NOMO-1 treated with DMSO at 0.1 percent for 48 hours (cell line): Measurements from ENCODE around the gene EPB41L4B.

Source experiments
- DNase-seq: peaks from one replicate; lab custom pipeline; 2025; ENCODE audit not compliant: unreplicated experiment; lab: John Stamatoyannopoulos, UW

Gene EPB41L4B

GRCh38 chr9:109270971-109271925, 49.6 kb downstream of the EPB41L4B start:
- no peak for DNase-seq

GRCh38 chr9:109270441-109270840, 50.4 kb downstream of the EPB41L4B start:
- DNase-seq = no peak

- DNase-seq = no peak
Observed at GRCh38 chr9:109269839-109270238, 51.0 kb downstream of the EPB41L4B start.

GRCh38 chr9:109269081-109269480, 51.8 kb downstream of the EPB41L4B start:
- no peak for DNase-seq

- DNase-seq = no peak
Observed at GRCh38 chr9:109267555-109267954, 53.3 kb downstream of the EPB41L4B start.

- DNase-seq = no peak
Observed at GRCh38 chr9:109264877-109265587, 55.8 kb downstream of the EPB41L4B start.

GRCh38 chr9:109263358-109263757, 57.5 kb downstream of the EPB41L4B start:
- no peak for DNase-seq

- no peak for DNase-seq
Observed at GRCh38 chr9:109258481-109259302, 62.2 kb downstream of the EPB41L4B start.

GRCh38 chr9:109256336-109256735, 64.5 kb downstream of the EPB41L4B start:
- DNase-seq = no peak

GRCh38 chr9:109255394-109255793, 65.5 kb downstream of the EPB41L4B start:
- DNase-seq = no peak

GRCh38 chr9:109254317-109254716, 66.5 kb downstream of the EPB41L4B start:
- DNase-seq = no peak

- DNase-seq = no peak
Observed at GRCh38 chr9:109253637-109254284, 67.1 kb downstream of the EPB41L4B start.

- DNase-seq = no peak
Observed at GRCh38 chr9:109253241-109253636, 67.6 kb downstream of the EPB41L4B start.

- DNase-seq = no peak
Observed at GRCh38 chr9:109252291-109252690, 68.6 kb downstream of the EPB41L4B start.

GRCh38 chr9:109251776-109252106, 69.1 kb downstream of the EPB41L4B start:
- DNase-seq = no peak

- DNase-seq = peak; percentile 56
Observed at GRCh38 chr9:109251080-109251775, 69.6 kb downstream of the EPB41L4B start.

- no peak for DNase-seq
Observed at GRCh38 chr9:109250771-109251079, 70.1 kb downstream of the EPB41L4B start.

GRCh38 chr9:109250311-109250741, 70.5 kb downstream of the EPB41L4B start:
- no peak for DNase-seq

GRCh38 chr9:109249615-109250014, 71.2 kb downstream of the EPB41L4B start:
- DNase-seq = no peak

GRCh38 chr9:109248133-109248581, 72.7 kb downstream of the EPB41L4B start:
- DNase-seq = no peak
